ENCODE results near the gene GPHN.
"Not testable (repeated sequence)": the region's sequence is repeated elsewhere in the genome, so short reads cannot be mapped to it uniquely, and the experiment has no call there.

GPHN gene

GRCh38 chr14:66790101-66790500 is 282.2 kb downstream of the GPHN start:
- H3K4me3 ChIP-seq (ENCODE audit: low read length), result no peak overlapping the region
- no peak for TF ChIP-seq ZNF274 (IDR thresholded peaks at IDR 0.05; ENCODE audit: low read depth, low read length)

- no peak for TF ChIP-seq ZNF274 (IDR thresholded peaks at IDR 0.05; ENCODE audit: low read depth, low read length)
- no peak overlapping the region for H3K4me3 ChIP-seq (ENCODE audit: low read length)
These were observed 295.0 kb downstream of the GPHN start for GRCh38 chr14:66802962-66803361.

- H3K4me3 ChIP-seq (ENCODE audit: low read length), result no peak overlapping the region
- no peak for TF ChIP-seq ZNF274 (IDR thresholded peaks at IDR 0.05; ENCODE audit: low read depth, low read length)
These were observed 296.2 kb downstream of the GPHN start for GRCh38 chr14:66804141-66804540.

- TF ChIP-seq ZNF274 (IDR thresholded peaks at IDR 0.05; ENCODE audit: low read depth, low read length), result no peak
- no peak overlapping the region for H3K4me3 ChIP-seq (ENCODE audit: low read length)
These were observed 305.7 kb downstream of the GPHN start for GRCh38 chr14:66813636-66814035.

GRCh38 chr14:66815687-66816086 is 307.7 kb downstream of the GPHN start:
- H3K4me3 ChIP-seq (ENCODE audit: low read length), result no peak overlapping the region
- no peak for TF ChIP-seq ZNF274 (IDR thresholded peaks at IDR 0.05; ENCODE audit: low read depth, low read length)

GRCh38 chr14:66824251-66824650 is 316.3 kb downstream of the GPHN start:
- no peak for TF ChIP-seq ZNF274 (IDR thresholded peaks at IDR 0.05; ENCODE audit: low read depth, low read length)
- no peak overlapping the region for H3K4me3 ChIP-seq (ENCODE audit: low read length)

- no peak for TF ChIP-seq ZNF274 (IDR thresholded peaks at IDR 0.05; ENCODE audit: low read depth, low read length)
- H3K4me3 ChIP-seq (ENCODE audit: low read length), result no peak overlapping the region
These were observed 319.2 kb downstream of the GPHN start for GRCh38 chr14:66827182-66827581.

GRCh38 chr14:66831173-66831572 is 323.2 kb downstream of the GPHN start:
- H3K4me3 ChIP-seq (ENCODE audit: low read length), result no peak overlapping the region
- TF ChIP-seq ZNF274 (IDR thresholded peaks at IDR 0.05; ENCODE audit: low read depth, low read length), result no peak

- no peak for TF ChIP-seq ZNF274 (IDR thresholded peaks at IDR 0.05; ENCODE audit: low read depth, low read length)
- no peak overlapping the region for H3K4me3 ChIP-seq (ENCODE audit: low read length)
These were observed 325.9 kb downstream of the GPHN start for GRCh38 chr14:66833816-66834215.

GRCh38 chr14:66837436-66837835 is 329.5 kb downstream of the GPHN start:
- H3K4me3 ChIP-seq (ENCODE audit: low read length), result not testable (repeated sequence)

- no peak for TF ChIP-seq ZNF274 (IDR thresholded peaks at IDR 0.05; ENCODE audit: low read depth, low read length)
- no peak overlapping the region for H3K4me3 ChIP-seq (ENCODE audit: low read length)
These were observed 335.1 kb downstream of the GPHN start for GRCh38 chr14:66842911-66843512.

GRCh38 chr14:66850258-66850888 is 342.4 kb downstream of the GPHN start:
- TF ChIP-seq ZNF274 (IDR thresholded peaks at IDR 0.05; ENCODE audit: low read depth, low read length), result no peak
- no peak overlapping the region for H3K4me3 ChIP-seq (ENCODE audit: low read length)

GRCh38 chr14:66853311-66853710 is 345.4 kb downstream of the GPHN start:
- H3K4me3 ChIP-seq (ENCODE audit: low read length), result no peak overlapping the region
- TF ChIP-seq ZNF274 (IDR thresholded peaks at IDR 0.05; ENCODE audit: low read depth, low read length), result 0 out of 2 replicates have a peak, but pooled peaks have one; percentile 16

- H3K4me3 ChIP-seq (ENCODE audit: low read length), result no peak overlapping the region
- no peak for TF ChIP-seq ZNF274 (IDR thresholded peaks at IDR 0.05; ENCODE audit: low read depth, low read length)
These were observed 349.9 kb downstream of the GPHN start for GRCh38 chr14:66857867-66858266.

GRCh38 chr14:66859063-66859671 is 351.2 kb downstream of the GPHN start:
- H3K4me3 ChIP-seq (ENCODE audit: low read length), result no peak overlapping the region
- no peak for TF ChIP-seq ZNF274 (IDR thresholded peaks at IDR 0.05; ENCODE audit: low read depth, low read length)
